IMR-90 (cell line): Measurements from ENCODE around the gene ROBO4. TPM values are rescaled to one million over a fixed set of nuclear protein-coding genes. Genes with fewer than 3 reads are reported as not detected.
A peak's percentile ranks its signal among the peaks of the same experiment; 100 is the strongest.

Experiments used
- ATAC-seq: fragments of 200-7000 bp; cut with Tn5 transposase; 2 replicates; pipeline ENCODE4 v1.9.1; 2020; ENCODE audit warnings: low read depth, mild to moderate bottlenecking, moderate library complexity
- BruUV-seq: library from RNA; stranded (reverse); fragments of 400-500 nt; replicated peaks from 2 replicates; lab custom pipeline; 2021; lab: Mats Ljungman, UMichigan
- CTCF ChIA-PET: fragments of 300-600 bp; formaldehyde crosslinking; extraction: SDS; loops from one replicate; lab custom pipeline; 2021; ENCODE audit warnings: antibody characterized with exemption; lab: Yijun Ruan, JAX
- POLR2A ChIA-PET: fragments of 300-600 bp; sonication (Branson Sonifier 250); formaldehyde crosslinking; loops from one replicate; lab custom pipeline; 2022; ENCODE audit warnings: antibody characterized with exemption; ENCODE audit not compliant: unreplicated experiment; lab: Charles Lee
- DNase-seq: peaks from one replicate; pipeline ENCODE4 v3.0.0; 2013
- H2AFZ ChIP-seq: replicated peaks from 2 replicates; pipeline ENCODE3; 2013; ENCODE audit warnings: low read length, mild to moderate bottlenecking; ENCODE audit not compliant: poor library complexity
- H2AK5ac ChIP-seq: 2 replicates; pipeline ENCODE4 v1.6.1; 2013; ENCODE audit warnings: low read depth, low read length, inconsistent platforms
- H2AK9ac ChIP-seq: replicated peaks from 2 replicates; pipeline ENCODE3; 2013; ENCODE audit warnings: mild to moderate bottlenecking, low read depth, low read length, moderate library complexity; ENCODE audit not compliant: poor library complexity
- H2BK120ac ChIP-seq: 2 replicates; pipeline ENCODE4 v1.6.1; 2013; ENCODE audit warnings: low read depth, low read length, inconsistent platforms
- H2BK15ac ChIP-seq: 3 replicates; pipeline ENCODE4 v1.6.1; 2013; ENCODE audit warnings: low read depth, low read length, inconsistent platforms
- H2BK20ac ChIP-seq: 2 replicates; pipeline ENCODE4 v1.6.1; 2013; ENCODE audit warnings: low read depth, mild to moderate bottlenecking, inconsistent platforms, low read length, moderate library complexity
- H2BK5ac ChIP-seq: 2 replicates; pipeline ENCODE4 v1.6.1; 2013; ENCODE audit warnings: mild to moderate bottlenecking, low read depth, low read length, inconsistent platforms; ENCODE audit not compliant: poor library complexity, severe bottlenecking
- H3K14ac ChIP-seq: replicated peaks from 2 replicates; pipeline ENCODE4 v1.6.1; 2013; ENCODE audit warnings: low read depth, low read length, inconsistent platforms
- H3K18ac ChIP-seq: 2 replicates; pipeline ENCODE4 v1.6.1; 2013; ENCODE audit warnings: low read depth, low read length, control low read depth
- H3K23ac ChIP-seq: 2 replicates; pipeline ENCODE4 v1.6.1; 2013; ENCODE audit warnings: low read depth, low read length, inconsistent platforms
- H3K27ac ChIP-seq: 2 replicates; pipeline ENCODE4 v1.5.1; 2013; ENCODE audit warnings: mild to moderate bottlenecking, control low read depth, low read length; ENCODE audit not compliant: insufficient read depth
- H3K27me3 ChIP-seq: 2 replicates; pipeline ENCODE4 v1.6.1; 2013; ENCODE audit warnings: low read length; ENCODE audit not compliant: control insufficient read depth, insufficient read depth
- H3K36me3 ChIP-seq: 2 replicates; pipeline ENCODE4 v1.6.1; 2013; ENCODE audit warnings: low read length, mixed read lengths; ENCODE audit not compliant: control insufficient read depth, insufficient read depth
- H3K4ac ChIP-seq: 2 replicates; pipeline ENCODE4 v1.6.1; 2013; ENCODE audit warnings: low read depth, low read length, inconsistent platforms
- H3K4me1 ChIP-seq: 2 replicates; pipeline ENCODE4 v1.6.1; 2013; ENCODE audit warnings: low read length, mixed read lengths; ENCODE audit not compliant: control insufficient read depth, insufficient read depth
- H3K4me2 ChIP-seq: 2 replicates; pipeline ENCODE4 v1.6.1; 2013; ENCODE audit warnings: low read depth, mild to moderate bottlenecking, control low read depth, low read length, moderate library complexity
- H3K4me3 ChIP-seq: 2 replicates; pipeline ENCODE4 v1.5.1; 2013; ENCODE audit warnings: low read depth, mild to moderate bottlenecking, control low read depth, low read length, moderate library complexity; ENCODE audit not compliant: insufficient read depth
- H3K56ac ChIP-seq: 2 replicates; pipeline ENCODE4 v1.6.1; 2013; ENCODE audit warnings: low read length, inconsistent platforms; ENCODE audit not compliant: insufficient read depth; ENCODE audit errors: extremely low read depth
- H3K79me1 ChIP-seq, 2 experiments: 2 replicates each; pipeline ENCODE4 v1.6.1; 2013; ENCODE audit warnings: low read length in 2 of 2, inconsistent platforms in 1 of 2, low read depth in 1 of 2
- H3K9ac ChIP-seq: 2 replicates; pipeline ENCODE4 v1.6.1; 2013; ENCODE audit warnings: low read depth, low read length, control low read depth
- H3K9me1 ChIP-seq: 2 replicates; pipeline ENCODE4 v1.6.1; 2013; ENCODE audit warnings: low read length, inconsistent platforms; ENCODE audit not compliant: insufficient read depth
- H3K9me3 ChIP-seq: 2 replicates; pipeline ENCODE4 v1.6.1; 2013; ENCODE audit warnings: low read length; ENCODE audit not compliant: control insufficient read depth, insufficient read depth
- H4K20me1 ChIP-seq: 2 replicates; pipeline ENCODE4 v1.6.1; 2013; ENCODE audit warnings: low read length, inconsistent platforms; ENCODE audit not compliant: insufficient read depth
- H4K5ac ChIP-seq: 2 replicates; pipeline ENCODE4 v1.6.1; 2013; ENCODE audit warnings: mild to moderate bottlenecking, low read depth, low read length, control low read depth
- H4K8ac ChIP-seq, 2 experiments: 2 replicates each; pipeline ENCODE4 v1.6.1; 2013; ENCODE audit warnings: low read depth in 2 of 2, low read length in 2 of 2, control low read depth in 1 of 2, inconsistent platforms in 1 of 2
- H4K91ac ChIP-seq: 2 replicates; pipeline ENCODE4 v1.6.1; 2013; ENCODE audit warnings: low read depth, low read length, inconsistent platforms; ENCODE audit not compliant: insufficient read depth
- BHLHE40 ChIP-seq: fragments of 150-350 bp; IDR thresholded peaks from 2 replicates; pipeline ENCODE4 v1.6.1; 2016; ENCODE audit warnings: mild to moderate bottlenecking, low read depth, low read length
- CEBPB ChIP-seq: IDR thresholded peaks from 2 replicates; pipeline ENCODE4 v1.6.1; 2012; ENCODE audit warnings: low read depth, low read length, improper control_type of control experiment
- CHD1 ChIP-seq: IDR thresholded peaks from 2 replicates; pipeline ENCODE4 v1.6.1; 2012; ENCODE audit warnings: low read depth, low read length, improper control_type of control experiment
- FOS ChIP-seq: fragments of 150-350 bp; IDR thresholded peaks from 2 replicates; pipeline ENCODE4 v1.6.1; 2016; ENCODE audit warnings: low read depth, low read length
- MAZ ChIP-seq: IDR thresholded peaks from 2 replicates; pipeline ENCODE4 v1.6.1; 2012; ENCODE audit warnings: low read depth, mild to moderate bottlenecking, low read length, improper control_type of control experiment, moderate library complexity, borderline replicate concordance
- MXI1 ChIP-seq: IDR thresholded peaks from 2 replicates; pipeline ENCODE4 v1.6.1; 2012; ENCODE audit warnings: low read depth, mild to moderate bottlenecking, low read length, moderate library complexity, borderline replicate concordance
- RAD21 ChIP-seq: IDR thresholded peaks from 2 replicates; pipeline ENCODE4 v1.6.1; 2012; ENCODE audit warnings: low read length, improper control_type of control experiment
- RCOR1 ChIP-seq: IDR thresholded peaks from 2 replicates; pipeline ENCODE4 v1.6.1; 2012; ENCODE audit warnings: mild to moderate bottlenecking, low read length, improper control_type of control experiment; ENCODE audit not compliant: insufficient replicate concordance
- RFX5 ChIP-seq: IDR thresholded peaks from 2 replicates; pipeline ENCODE4 v1.8.0; 2012; ENCODE audit warnings: low read depth, mild to moderate bottlenecking, low read length, moderate library complexity
- WGBS, 2 experiments: methylation state at CpG; one replicate each; pipeline versions ENCODE4 v1.1.5 to v1.1.7; 2013; ENCODE audit warnings: missing lambda C conversion rate in 2 of 2; ENCODE audit not compliant: insufficient read length in 1 of 2; ENCODE audit errors: extremely low coverage in 2 of 2; 5-methylcytosine and 5-hydroxymethylcytosine counted together
- dilution Hi-C: fragments of 300-500 bp; cut with HindIII; formaldehyde crosslinking; loops from one replicate; pipeline ENCODE4 v1.14.3; 2018; ENCODE audit warnings: low sequenced_read_pairs; ENCODE audit not compliant: unreplicated experiment
- in situ Hi-C: fragments of 300-500 bp; cut with MboI; formaldehyde crosslinking; loops from 3 replicates; pipeline ENCODE4 v1.14.3; 2019; ENCODE audit warnings: low sequenced_read_pairs, inconsistent platforms, mixed read lengths
- intact Hi-C: fragments of 100-400 bp; cut with micrococcal nuclease; formaldehyde crosslinking; loops from 2 replicates; pipeline ENCODE4 v1.10.0; 2022
- polyA plus RNA-seq, 3 experiments: library from polyadenylated mRNA; depleted of rRNA; stranded (reverse); fragments of >200 nt; gene quantifications; 2 replicates each; pipeline ENCODE4 v1.2.3, GENCODE V29; 2012; ENCODE audit warnings: low replicate concordance in 1 of 3
- total RNA-seq: library from RNA; depleted of rRNA; stranded (reverse); fragments of >200 nt; gene quantifications from 2 replicates; pipeline ENCODE4 v1.2.3, GENCODE V29; 2012
- TF ChIP-seq, protein P1 (sequence below): fragments of 150-350 bp; IDR thresholded peaks from 2 replicates; pipeline ENCODE4 v1.6.1; 2016; ENCODE audit warnings: low read depth, mild to moderate bottlenecking, low read length, moderate library complexity, borderline replicate concordance
- TF ChIP-seq, protein P2 (sequence below): fragments of 150-350 bp; IDR thresholded peaks from 2 replicates; pipeline ENCODE4 v1.6.1; 2017; ENCODE audit warnings: mild to moderate bottlenecking, antibody characterized with exemption, low read length, low read depth
- TF ChIP-seq, protein P3 (sequence below): conservative IDR thresholded peaks from 2 replicates; pipeline ENCODE4 v1.5.1; 2012; ENCODE audit warnings: mild to moderate bottlenecking, low read depth, low read length, improper control_type of control experiment

Gene ROBO4
- total and polyA plus RNA-seq, 2 of the 4 experiments (the other 2 are of a cell fraction): 0.72 to 0.82 TPM

- H3K4me2 ChIP-seq: peak overlapping the region; percentile 57
- H4K91ac ChIP-seq: no peak overlapping the region
- peak overlapping the region; percentile 89 for H2AK9ac ChIP-seq
- H3K27ac ChIP-seq: no peak overlapping the region
- intact Hi-C loops: loop anchor here (2.0 to 10.0 kb wide), 3 partner anchors 43 to 527 kb away; no protein-coding TSS in a partner anchor
- no peak overlapping the region for H2BK20ac ChIP-seq
- H3K18ac ChIP-seq: no peak overlapping the region
- WGBS, 2 experiments: no CpG with 5 or more reads among the region's 10 CpGs
- H3K4me1 ChIP-seq: peaks cover 3% of the 10 kb centered on the region
- H3K27me3 ChIP-seq: peaks cover 10% of the 10 kb centered on the region
- DNase-seq (no peak), ATAC-seq (no peak)
- H4K8ac ChIP-seq: peak overlapping the region in 1 of 2 experiments; percentile 84; a peak in 2 of 4 replicates
- no peak overlapping the region for H2BK120ac ChIP-seq
- dilution Hi-C loops: no loop called here
- no peak overlapping the region for H3K56ac ChIP-seq
- no peaks in the 10 kb centered on the region for H4K20me1 ChIP-seq
- peak overlapping the region; percentile 52; the same call in 1 of the 2 replicates for H4K5ac ChIP-seq
- peaks cover 3% of the 10 kb centered on the region; the same call in 1 of the 2 replicates for H3K9me1 ChIP-seq
- H3K36me3 ChIP-seq: no peaks in the 10 kb centered on the region
- H3K4ac ChIP-seq: no peak overlapping the region; the same call in 1 of the 2 replicates
- peak overlapping the region; percentile 99 for H2AFZ ChIP-seq
- no peaks in the 10 kb centered on the region for H3K9me3 ChIP-seq
- in situ Hi-C loops: loop anchor here (5.0 kb wide), 1 partner anchor 75 kb away; the partner anchor contains the start of gene CCDC15
- BruUV-seq: no TSS peak
- TF ChIP-seq CEBPB (no peak), RCOR1 (no peak), MAZ (no peak), FOS (no peak), BHLHE40 (no peak), MXI1 (no peak), RAD21 (no peak), RFX5 (no peak), CHD1 (no peak)
- TF ChIP-seq, protein P1, sequence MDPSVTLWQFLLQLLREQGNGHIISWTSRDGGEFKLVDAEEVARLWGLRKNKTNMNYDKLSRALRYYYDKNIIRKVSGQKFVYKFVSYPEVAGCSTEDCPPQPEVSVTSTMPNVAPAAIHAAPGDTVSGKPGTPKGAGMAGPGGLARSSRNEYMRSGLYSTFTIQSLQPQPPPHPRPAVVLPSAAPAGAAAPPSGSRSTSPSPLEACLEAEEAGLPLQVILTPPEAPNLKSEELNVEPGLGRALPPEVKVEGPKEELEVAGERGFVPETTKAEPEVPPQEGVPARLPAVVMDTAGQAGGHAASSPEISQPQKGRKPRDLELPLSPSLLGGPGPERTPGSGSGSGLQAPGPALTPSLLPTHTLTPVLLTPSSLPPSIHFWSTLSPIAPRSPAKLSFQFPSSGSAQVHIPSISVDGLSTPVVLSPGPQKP: no peak
- TF ChIP-seq, protein P2, sequence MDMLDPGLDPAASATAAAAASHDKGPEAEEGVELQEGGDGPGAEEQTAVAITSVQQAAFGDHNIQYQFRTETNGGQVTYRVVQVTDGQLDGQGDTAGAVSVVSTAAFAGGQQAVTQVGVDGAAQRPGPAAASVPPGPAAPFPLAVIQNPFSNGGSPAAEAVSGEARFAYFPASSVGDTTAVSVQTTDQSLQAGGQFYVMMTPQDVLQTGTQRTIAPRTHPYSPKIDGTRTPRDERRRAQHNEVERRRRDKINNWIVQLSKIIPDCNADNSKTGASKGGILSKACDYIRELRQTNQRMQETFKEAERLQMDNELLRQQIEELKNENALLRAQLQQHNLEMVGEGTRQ: no peak
- TF ChIP-seq, protein P3, sequence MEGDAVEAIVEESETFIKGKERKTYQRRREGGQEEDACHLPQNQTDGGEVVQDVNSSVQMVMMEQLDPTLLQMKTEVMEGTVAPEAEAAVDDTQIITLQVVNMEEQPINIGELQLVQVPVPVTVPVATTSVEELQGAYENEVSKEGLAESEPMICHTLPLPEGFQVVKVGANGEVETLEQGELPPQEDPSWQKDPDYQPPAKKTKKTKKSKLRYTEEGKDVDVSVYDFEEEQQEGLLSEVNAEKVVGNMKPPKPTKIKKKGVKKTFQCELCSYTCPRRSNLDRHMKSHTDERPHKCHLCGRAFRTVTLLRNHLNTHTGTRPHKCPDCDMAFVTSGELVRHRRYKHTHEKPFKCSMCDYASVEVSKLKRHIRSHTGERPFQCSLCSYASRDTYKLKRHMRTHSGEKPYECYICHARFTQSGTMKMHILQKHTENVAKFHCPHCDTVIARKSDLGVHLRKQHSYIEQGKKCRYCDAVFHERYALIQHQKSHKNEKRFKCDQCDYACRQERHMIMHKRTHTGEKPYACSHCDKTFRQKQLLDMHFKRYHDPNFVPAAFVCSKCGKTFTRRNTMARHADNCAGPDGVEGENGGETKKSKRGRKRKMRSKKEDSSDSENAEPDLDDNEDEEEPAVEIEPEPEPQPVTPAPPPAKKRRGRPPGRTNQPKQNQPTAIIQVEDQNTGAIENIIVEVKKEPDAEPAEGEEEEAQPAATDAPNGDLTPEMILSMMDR: no peak
- H2BK15ac ChIP-seq: no peak overlapping the region
- H3K4me3 ChIP-seq: peak overlapping the region; percentile 58; the same call in 1 of the 2 replicates
- CTCF ChIA-PET: interaction anchor here (1.5 kb wide), 1 partner anchor 11 kb away, joined by 4 read pairs; no protein-coding TSS in a partner anchor
- H2AK5ac ChIP-seq: peak overlapping the region; percentile 92
- H3K79me1 ChIP-seq: peaks cover 6 to 21% of the 10 kb centered on the region in 2 experiments; a peak in 3 of 4 replicates
- POLR2A ChIA-PET: no interaction called here
- no peak overlapping the region for H2BK5ac ChIP-seq
- no peak overlapping the region for H3K9ac ChIP-seq
- 0 out of 2 replicates have a peak overlapping the region, but pooled peaks have one; percentile 52 for H3K14ac ChIP-seq
- no peak overlapping the region for H3K23ac ChIP-seq
Measured at GRCh38 chr11:124877631-124877909, 20.1 kb downstream of the ROBO4 start.
